ENCODE measurements around the gene CDKAL1.
A peak's percentile ranks its signal among the peaks of the same experiment; 100 is the strongest.

CDKAL1 gene

GRCh38 chr6:21134356-21134755 lies 600.1 kb downstream of the CDKAL1 start:
- Histone ChIP-seq H2BK5ac (ENCODE audit: low read depth, low read length, poor library complexity, severe bottlenecking) (no peak overlapping the region), H2BK15ac (ENCODE audit: low read depth, poor library complexity, severe bottlenecking) (no peak overlapping the region), H3K18ac (ENCODE audit: low read depth in 1 of 2, low read length in 2 of 2) (no peak overlapping the region), H3K4me1 (ENCODE audit: control insufficient read depth, insufficient read depth, low read depth, low read length) (no peaks in the 10 kb centered on the region), H2BK12ac (ENCODE audit: low read length in 2 of 2) (no peak overlapping the region), H3K4me3 (ENCODE audit: insufficient read depth in 1 of 2, low read depth in 1 of 2, low read length in 2 of 2) (no peak overlapping the region), H3K23ac (ENCODE audit: low read length in 2 of 2) (no peak overlapping the region), H3K9me3 (ENCODE audit: control insufficient read depth, low read length) (no peaks in the 10 kb centered on the region), H2BK120ac (ENCODE audit: low read depth, low read length) (no peak overlapping the region), H3K14ac (ENCODE audit: low read length in 2 of 2) (no peak overlapping the region), H3K9ac (ENCODE audit: low read length) (no peak overlapping the region), H2AFZ (ENCODE audit: low read depth, low read length) (no peak overlapping the region), H3K36me3 (ENCODE audit: control insufficient read depth in 1 of 2, insufficient read depth in 2 of 2, low read depth in 1 of 2, low read length in 2 of 2) (no peaks in the 10 kb centered on the region), H3K27me3 (ENCODE audit: control insufficient read depth in 1 of 2, insufficient read depth in 1 of 2, low read length in 2 of 2) (no peaks in the 10 kb centered on the region), H4K91ac (ENCODE audit: low read length) (no peak overlapping the region), H3K27ac (ENCODE audit: low read length, poor library complexity, severe bottlenecking) (no peak overlapping the region), H4K8ac (ENCODE audit: low read length) (no peak overlapping the region), H3K4ac (ENCODE audit: low read depth in 1 of 2, low read length in 2 of 2) (no peak overlapping the region), H3K79me1 (replicated peaks; ENCODE audit: low read length, poor library complexity, severe bottlenecking) (no peaks in the 10 kb centered on the region), H3K4me2 (ENCODE audit: low read length, poor library complexity, severe bottlenecking) (no peak overlapping the region), H2AK5ac (ENCODE audit: low read length, severe bottlenecking) (no peak overlapping the region)
- DNase-seq: no peak
- WGBS: 93% methylated on average over 4 of the region's 4 CpGs

- H3K4me3 ChIP-seq (ENCODE audit: insufficient read depth in 1 of 2, low read depth in 1 of 2, low read length in 2 of 2): no peak overlapping the region
- H3K4ac ChIP-seq (ENCODE audit: low read depth in 1 of 2, low read length in 2 of 2): no peak overlapping the region
- no peak overlapping the region for H3K18ac ChIP-seq (ENCODE audit: low read depth in 1 of 2, low read length in 2 of 2)
- DNase-seq: no peak
- H3K9me3 ChIP-seq (ENCODE audit: control insufficient read depth, low read length): no peaks in the 10 kb centered on the region
- no peak overlapping the region for H3K27ac ChIP-seq (ENCODE audit: low read length, poor library complexity, severe bottlenecking)
- WGBS: 99% methylated on average over 5 of the region's 7 CpGs
- no peak overlapping the region for H2AFZ ChIP-seq (ENCODE audit: low read depth, low read length)
- H3K27me3 ChIP-seq (ENCODE audit: control insufficient read depth in 1 of 2, insufficient read depth in 1 of 2, low read length in 2 of 2): no peaks in the 10 kb centered on the region
- no peak overlapping the region for H4K8ac ChIP-seq (ENCODE audit: low read length)
- H3K23ac ChIP-seq (ENCODE audit: low read length in 2 of 2): no peak overlapping the region
- H2BK120ac ChIP-seq (ENCODE audit: low read depth, low read length): no peak overlapping the region
- no peak overlapping the region for H2AK5ac ChIP-seq (ENCODE audit: low read length, severe bottlenecking)
- H2BK12ac ChIP-seq (ENCODE audit: low read length in 2 of 2): no peak overlapping the region
- no peak overlapping the region for H3K4me2 ChIP-seq (ENCODE audit: low read length, poor library complexity, severe bottlenecking)
- H2BK5ac ChIP-seq (ENCODE audit: low read depth, low read length, poor library complexity, severe bottlenecking): no peak overlapping the region
- no peaks in the 10 kb centered on the region for H3K36me3 ChIP-seq (ENCODE audit: control insufficient read depth in 1 of 2, insufficient read depth in 2 of 2, low read depth in 1 of 2, low read length in 2 of 2)
- H2BK15ac ChIP-seq (ENCODE audit: low read depth, poor library complexity, severe bottlenecking): no peak overlapping the region
- H4K91ac ChIP-seq (ENCODE audit: low read length): no peak overlapping the region
- no peaks in the 10 kb centered on the region for H3K79me1 ChIP-seq (replicated peaks; ENCODE audit: low read length, poor library complexity, severe bottlenecking)
- H3K14ac ChIP-seq (ENCODE audit: low read length in 2 of 2): no peak overlapping the region
- H3K9ac ChIP-seq (ENCODE audit: low read length): no peak overlapping the region
- no peaks in the 10 kb centered on the region for H3K4me1 ChIP-seq (ENCODE audit: control insufficient read depth, insufficient read depth, low read depth, low read length)
These were observed 601.3 kb downstream of the CDKAL1 start for GRCh38 chr6:21135484-21136013.

DNA sequence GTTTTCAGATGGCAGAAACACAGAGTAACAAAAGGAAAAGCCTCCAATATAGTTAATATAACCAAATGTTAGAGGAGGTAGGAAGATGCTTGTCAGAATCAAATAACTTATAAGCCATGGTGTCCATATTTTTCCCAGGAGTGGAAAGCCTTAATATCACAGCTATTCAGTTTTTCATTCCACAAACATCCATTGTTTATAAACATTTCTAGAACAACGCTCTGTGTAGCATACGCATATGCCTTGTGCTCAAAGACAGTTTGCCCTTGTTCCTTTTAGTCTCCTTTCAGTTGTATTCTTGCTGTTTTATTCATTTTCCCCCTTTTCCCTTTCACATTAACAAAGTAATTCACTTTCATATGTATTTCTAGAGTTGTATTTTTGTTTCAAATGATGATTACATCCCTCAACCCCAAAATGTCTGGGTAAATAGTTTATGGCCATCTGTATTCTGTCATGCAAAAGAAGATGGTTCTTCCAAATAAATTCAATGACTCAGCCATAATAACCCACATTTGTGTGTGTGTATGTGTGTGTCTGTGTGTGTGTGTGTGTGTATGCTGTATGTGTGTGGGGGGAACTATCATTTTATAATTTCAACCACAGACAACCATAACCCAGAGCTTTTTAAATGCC lies 603.6 kb downstream of the CDKAL1 start:
- DNase-seq: peak; percentile 69
- Histone ChIP-seq H3K9ac (ENCODE audit: low read length) (no peak overlapping the region), H2BK5ac (ENCODE audit: low read depth, low read length, poor library complexity, severe bottlenecking) (no peak overlapping the region), H3K4me3 (ENCODE audit: insufficient read depth in 1 of 2, low read depth in 1 of 2, low read length in 2 of 2) (no peak overlapping the region), H2BK15ac (ENCODE audit: low read depth, poor library complexity, severe bottlenecking) (no peak overlapping the region), H2AFZ (ENCODE audit: low read depth, low read length) (no peak overlapping the region), H4K91ac (ENCODE audit: low read length) (no peak overlapping the region), H3K23ac (ENCODE audit: low read length in 2 of 2) (no peak overlapping the region), H2AK5ac (ENCODE audit: low read length, severe bottlenecking) (no peak overlapping the region), H3K36me3 (ENCODE audit: control insufficient read depth in 1 of 2, insufficient read depth in 2 of 2, low read depth in 1 of 2, low read length in 2 of 2) (no peaks in the 10 kb centered on the region), H3K4ac (ENCODE audit: low read depth in 1 of 2, low read length in 2 of 2) (no peak overlapping the region), H4K8ac (ENCODE audit: low read length) (no peak overlapping the region), H3K9me3 (ENCODE audit: control insufficient read depth, low read length) (no peaks in the 10 kb centered on the region), H3K4me2 (ENCODE audit: low read length, poor library complexity, severe bottlenecking) (no peak overlapping the region), H2BK120ac (ENCODE audit: low read depth, low read length) (no peak overlapping the region), H3K27ac (ENCODE audit: low read length, poor library complexity, severe bottlenecking) (no peak overlapping the region), H3K18ac (ENCODE audit: low read depth in 1 of 2, low read length in 2 of 2) (no peak overlapping the region), H3K27me3 (ENCODE audit: control insufficient read depth in 1 of 2, insufficient read depth in 1 of 2, low read length in 2 of 2) (no peaks in the 10 kb centered on the region), H3K14ac (ENCODE audit: low read length in 2 of 2) (no peak overlapping the region), H3K79me1 (replicated peaks; ENCODE audit: low read length, poor library complexity, severe bottlenecking) (no peaks in the 10 kb centered on the region), H3K4me1 (ENCODE audit: control insufficient read depth, insufficient read depth, low read depth, low read length) (no peaks in the 10 kb centered on the region), H2BK12ac (ENCODE audit: low read length in 2 of 2) (no peak overlapping the region)
- WGBS: 37% methylated on average over 2 of the region's 2 CpGs

GRCh38 chr6:21138336-21139069 lies 604.2 kb downstream of the CDKAL1 start:
- Histone ChIP-seq H2BK5ac (ENCODE audit: low read depth, low read length, poor library complexity, severe bottlenecking) (no peak overlapping the region), H2AK5ac (ENCODE audit: low read length, severe bottlenecking) (no peak overlapping the region), H3K4me1 (ENCODE audit: control insufficient read depth, insufficient read depth, low read depth, low read length) (no peaks in the 10 kb centered on the region), H3K4ac (ENCODE audit: low read depth in 1 of 2, low read length in 2 of 2) (peak overlapping the region in 1 of 2 experiments; percentile 6), H2BK15ac (ENCODE audit: low read depth, poor library complexity, severe bottlenecking) (no peak overlapping the region), H3K4me3 (ENCODE audit: insufficient read depth in 1 of 2, low read depth in 1 of 2, low read length in 2 of 2) (no peak overlapping the region), H4K8ac (ENCODE audit: low read length) (no peak overlapping the region), H3K14ac (ENCODE audit: low read length in 2 of 2) (no peak overlapping the region), H3K79me1 (replicated peaks; ENCODE audit: low read length, poor library complexity, severe bottlenecking) (no peaks in the 10 kb centered on the region), H2AFZ (ENCODE audit: low read depth, low read length) (no peak overlapping the region), H3K4me2 (ENCODE audit: low read length, poor library complexity, severe bottlenecking) (no peak overlapping the region), H2BK120ac (ENCODE audit: low read depth, low read length) (no peak overlapping the region), H4K91ac (ENCODE audit: low read length) (no peak overlapping the region), H3K18ac (ENCODE audit: low read depth in 1 of 2, low read length in 2 of 2) (no peak overlapping the region), H3K23ac (ENCODE audit: low read length in 2 of 2) (no peak overlapping the region), H3K27ac (ENCODE audit: low read length, poor library complexity, severe bottlenecking) (no peak overlapping the region), H2BK12ac (ENCODE audit: low read length in 2 of 2) (no peak overlapping the region), H3K27me3 (ENCODE audit: control insufficient read depth in 1 of 2, insufficient read depth in 1 of 2, low read length in 2 of 2) (no peaks in the 10 kb centered on the region), H3K36me3 (ENCODE audit: control insufficient read depth in 1 of 2, insufficient read depth in 2 of 2, low read depth in 1 of 2, low read length in 2 of 2) (no peaks in the 10 kb centered on the region), H3K9ac (ENCODE audit: low read length) (peak overlapping the region; percentile 10), H3K9me3 (ENCODE audit: control insufficient read depth, low read length) (no peaks in the 10 kb centered on the region)
- 70% methylated on average over 7 of the region's 8 CpGs for WGBS
- peak; percentile 40 for DNase-seq

Data from mesenchymal stem cell (in vitro differentiated cells and primary cell).